HEK293 (cell line): ENCODE results near the gene CCDC158.

Experiments used
- BCL11B ChIP-seq: fragments of 450-650 bp; formaldehyde crosslinking; IDR thresholded peaks from 2 replicates; pipeline ENCODE4 v1.5.1; 2016; ENCODE audit warnings: low read depth, missing biosample characterization, missing genetic modification characterization
- GLI4 ChIP-seq: fragments of 450-650 bp; formaldehyde crosslinking; IDR thresholded peaks from 2 replicates; pipeline ENCODE4 v1.5.1; 2016; ENCODE audit warnings: missing biosample characterization, missing genetic modification characterization
- ZNF214 ChIP-seq: fragments of 450-650 bp; formaldehyde crosslinking; IDR thresholded peaks from 2 replicates; pipeline ENCODE4 v1.5.1; 2017; ENCODE audit warnings: missing biosample characterization, mild to moderate bottlenecking, missing genetic modification characterization, borderline replicate concordance
- ZNF274 ChIP-seq, 2 experiments: fragments of 200-500 bp in 1 of 2; fragments of 450-650 bp in 1 of 2; sonication (Bioruptor generic) in 1 of 2; formaldehyde crosslinking in 1 of 2; IDR thresholded peaks; 2 replicates each; pipeline versions ENCODE4 v1.5.1 to v1.6.1; 2014 to 2016; ENCODE audit warnings: borderline replicate concordance in 1 of 2, inconsistent platforms in 1 of 2, low read length in 1 of 2, missing biosample characterization in 1 of 2, missing genetic modification characterization in 1 of 2
- ZNF311 ChIP-seq: fragments of 450-650 bp; formaldehyde crosslinking; IDR thresholded peaks from 2 replicates; pipeline ENCODE4 v1.5.1; 2017; ENCODE audit warnings: missing biosample characterization, missing genetic modification characterization, borderline replicate concordance
- ZNF416 ChIP-seq: fragments of 450-650 bp; formaldehyde crosslinking; IDR thresholded peaks from 2 replicates; pipeline ENCODE4 v1.5.1; 2016; ENCODE audit warnings: missing biosample characterization, missing genetic modification characterization
- ZNF510 ChIP-seq: fragments of 450-650 bp; formaldehyde crosslinking; IDR thresholded peaks from 2 replicates; pipeline ENCODE4 v1.5.1; 2018; ENCODE audit warnings: mild to moderate bottlenecking, missing genetic modification characterization, missing biosample characterization; ENCODE audit not compliant: insufficient replicate concordance
- ZNF658 ChIP-seq: fragments of 450-650 bp; formaldehyde crosslinking; IDR thresholded peaks from 2 replicates; pipeline ENCODE4; 2016; ENCODE audit warnings: missing biosample characterization, missing genetic modification characterization
- ZNF776 ChIP-seq: fragments of 450-650 bp; formaldehyde crosslinking; IDR thresholded peaks from 2 replicates; pipeline ENCODE4 v1.5.0; 2017; ENCODE audit warnings: missing biosample characterization, missing genetic modification characterization, borderline replicate concordance
- TF ChIP-seq, protein P1 (sequence below): fragments of 450-650 bp; formaldehyde crosslinking; IDR thresholded peaks from 2 replicates; pipeline ENCODE4 v1.5.1; 2016; ENCODE audit warnings: missing biosample characterization, missing genetic modification characterization
- TF ChIP-seq, protein P2 (sequence below): fragments of 450-650 bp; formaldehyde crosslinking; IDR thresholded peaks from 2 replicates; pipeline ENCODE4 v1.5.1; 2016; ENCODE audit warnings: missing biosample characterization, missing genetic modification characterization

DNA sequence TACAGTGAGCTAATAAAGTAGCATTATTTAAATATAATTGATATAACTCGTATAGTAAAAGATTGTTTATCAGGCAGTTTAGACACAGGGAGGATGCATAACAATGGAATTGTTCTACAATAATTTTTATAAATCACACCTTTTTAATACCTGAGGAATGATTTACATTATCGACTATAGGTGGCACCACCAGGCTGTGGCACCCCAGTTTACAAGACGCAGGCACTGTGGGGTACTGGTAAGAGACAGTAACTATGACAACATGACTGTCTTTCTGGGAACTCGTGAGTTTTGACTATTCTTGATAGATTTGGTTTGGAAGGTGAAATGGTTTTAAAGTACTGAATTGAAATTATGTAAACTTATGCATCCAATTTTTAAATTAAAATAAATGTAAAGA lies 141.5 kb downstream of the CCDC158 start:
- TF ChIP-seq ZNF510 (tag by site-specific recombination) (no peak), GLI4 (tag by site-specific recombination) (no peak), ZNF214 (no peak), BCL11B (tag by site-specific recombination) (no peak), ZNF776 (no peak), ZNF416 (no peak), ZNF311 (tag by site-specific recombination) (no peak), ZNF274 (IDR thresholded peaks at IDR 0.05; ENCODE audit: low read length) (no peak), ZNF274 (tag by site-specific recombination; IDR thresholded peaks at IDR 0.05; ENCODE audit: borderline replicate concordance) (no peak), ZNF658 (no peak)
- TF ChIP-seq, protein P1, sequence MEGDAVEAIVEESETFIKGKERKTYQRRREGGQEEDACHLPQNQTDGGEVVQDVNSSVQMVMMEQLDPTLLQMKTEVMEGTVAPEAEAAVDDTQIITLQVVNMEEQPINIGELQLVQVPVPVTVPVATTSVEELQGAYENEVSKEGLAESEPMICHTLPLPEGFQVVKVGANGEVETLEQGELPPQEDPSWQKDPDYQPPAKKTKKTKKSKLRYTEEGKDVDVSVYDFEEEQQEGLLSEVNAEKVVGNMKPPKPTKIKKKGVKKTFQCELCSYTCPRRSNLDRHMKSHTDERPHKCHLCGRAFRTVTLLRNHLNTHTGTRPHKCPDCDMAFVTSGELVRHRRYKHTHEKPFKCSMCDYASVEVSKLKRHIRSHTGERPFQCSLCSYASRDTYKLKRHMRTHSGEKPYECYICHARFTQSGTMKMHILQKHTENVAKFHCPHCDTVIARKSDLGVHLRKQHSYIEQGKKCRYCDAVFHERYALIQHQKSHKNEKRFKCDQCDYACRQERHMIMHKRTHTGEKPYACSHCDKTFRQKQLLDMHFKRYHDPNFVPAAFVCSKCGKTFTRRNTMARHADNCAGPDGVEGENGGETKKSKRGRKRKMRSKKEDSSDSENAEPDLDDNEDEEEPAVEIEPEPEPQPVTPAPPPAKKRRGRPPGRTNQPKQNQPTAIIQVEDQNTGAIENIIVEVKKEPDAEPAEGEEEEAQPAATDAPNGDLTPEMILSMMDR (tag by site-specific recombination), result no peak
- TF ChIP-seq, protein P2, sequence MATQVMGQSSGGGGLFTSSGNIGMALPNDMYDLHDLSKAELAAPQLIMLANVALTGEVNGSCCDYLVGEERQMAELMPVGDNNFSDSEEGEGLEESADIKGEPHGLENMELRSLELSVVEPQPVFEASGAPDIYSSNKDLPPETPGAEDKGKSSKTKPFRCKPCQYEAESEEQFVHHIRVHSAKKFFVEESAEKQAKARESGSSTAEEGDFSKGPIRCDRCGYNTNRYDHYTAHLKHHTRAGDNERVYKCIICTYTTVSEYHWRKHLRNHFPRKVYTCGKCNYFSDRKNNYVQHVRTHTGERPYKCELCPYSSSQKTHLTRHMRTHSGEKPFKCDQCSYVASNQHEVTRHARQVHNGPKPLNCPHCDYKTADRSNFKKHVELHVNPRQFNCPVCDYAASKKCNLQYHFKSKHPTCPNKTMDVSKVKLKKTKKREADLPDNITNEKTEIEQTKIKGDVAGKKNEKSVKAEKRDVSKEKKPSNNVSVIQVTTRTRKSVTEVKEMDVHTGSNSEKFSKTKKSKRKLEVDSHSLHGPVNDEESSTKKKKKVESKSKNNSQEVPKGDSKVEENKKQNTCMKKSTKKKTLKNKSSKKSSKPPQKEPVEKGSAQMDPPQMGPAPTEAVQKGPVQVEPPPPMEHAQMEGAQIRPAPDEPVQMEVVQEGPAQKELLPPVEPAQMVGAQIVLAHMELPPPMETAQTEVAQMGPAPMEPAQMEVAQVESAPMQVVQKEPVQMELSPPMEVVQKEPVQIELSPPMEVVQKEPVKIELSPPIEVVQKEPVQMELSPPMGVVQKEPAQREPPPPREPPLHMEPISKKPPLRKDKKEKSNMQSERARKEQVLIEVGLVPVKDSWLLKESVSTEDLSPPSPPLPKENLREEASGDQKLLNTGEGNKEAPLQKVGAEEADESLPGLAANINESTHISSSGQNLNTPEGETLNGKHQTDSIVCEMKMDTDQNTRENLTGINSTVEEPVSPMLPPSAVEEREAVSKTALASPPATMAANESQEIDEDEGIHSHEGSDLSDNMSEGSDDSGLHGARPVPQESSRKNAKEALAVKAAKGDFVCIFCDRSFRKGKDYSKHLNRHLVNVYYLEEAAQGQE (tag by site-specific recombination), result no peak
